Head of caudate nucleus (tissue), 42 donors: Measurements from ENCODE around the gene INTS15.
A peak's percentile ranks its signal among the peaks of the same experiment; 100 is the strongest.

ENCODE experiments used
- DNase-seq, 42 donors: peaks; one replicate each; pipeline versions ENCODE4 v3.0.0 to v3.0.0-alpha.2; 2020 to 2021; ENCODE audit warnings: mixed read lengths in 7 of 42
- intact Hi-C: fragments of 100-400 bp; cut with DNase I; formaldehyde crosslinking; loops from one replicate; pipeline ENCODE4 v1.15.0; 2022

INTS15 gene

DNA sequence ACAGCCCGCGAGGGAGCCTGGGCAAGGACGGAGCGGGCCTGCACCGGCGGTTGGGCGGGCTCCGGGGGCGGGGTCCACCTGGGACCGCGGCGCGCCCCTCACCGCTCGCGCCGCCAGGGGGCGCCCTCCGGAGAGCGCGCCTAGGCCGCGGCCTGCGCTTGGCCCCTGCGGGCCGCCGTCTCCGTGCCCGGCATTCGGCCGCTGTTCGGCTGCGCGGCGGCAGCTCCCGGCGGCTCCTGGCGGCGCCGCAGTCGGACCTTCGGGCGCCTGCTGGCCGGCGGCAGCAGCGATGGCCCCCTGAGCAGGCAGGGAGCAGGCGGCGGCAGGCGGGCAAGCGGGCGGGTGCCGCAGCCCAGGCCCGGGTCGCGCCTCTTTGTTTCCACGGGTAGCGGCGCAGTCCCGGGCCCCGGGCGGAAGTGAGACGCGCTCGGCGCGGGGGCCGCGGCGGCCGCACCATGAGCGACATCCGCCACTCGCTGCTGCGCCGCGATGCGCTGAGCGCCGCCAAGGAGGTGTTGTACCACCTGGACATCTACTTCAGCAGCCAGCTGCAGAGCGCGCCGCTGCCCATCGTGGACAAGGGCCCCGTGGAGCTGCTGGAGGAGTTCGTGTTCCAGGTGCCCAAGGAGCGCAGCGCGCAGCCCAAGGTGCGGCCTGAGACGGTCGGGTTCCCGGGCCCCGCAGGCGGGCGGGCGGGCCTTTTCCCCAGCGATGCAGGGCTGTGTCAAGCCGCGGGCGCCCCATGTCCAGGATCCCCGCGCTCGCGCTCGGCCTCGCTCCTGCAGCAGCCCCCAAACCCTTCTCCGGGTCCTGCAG lies at the start of gene INTS15:
INTS15 (plus strand) TSS at position 193 of the 816 bp plus-strand sequence; CDS start at position 456, 263 bp downstream.
- intact Hi-C loops = loop anchor here (5.0 kb wide), 1 partner anchor 47 kb away; the partner anchor contains the start of gene ZNF316

GRCh38 chr7:6542368-6542767 lies 47.5 kb upstream of the INTS15 start:
- DNase-seq = no peak
- intact Hi-C loops = no loop called here

More for the DNA sequence above, at the start of gene INTS15:
- DNase-seq = peak; percentile 18 to 88 (median 73)

GRCh38 chr7:6545398-6546126 lies 44.3 kb upstream of the INTS15 start:
- DNase-seq = peak in 41 of 42 donors; percentile 22 to 86 (median 61)
- intact Hi-C loops = no loop called here

DNA sequence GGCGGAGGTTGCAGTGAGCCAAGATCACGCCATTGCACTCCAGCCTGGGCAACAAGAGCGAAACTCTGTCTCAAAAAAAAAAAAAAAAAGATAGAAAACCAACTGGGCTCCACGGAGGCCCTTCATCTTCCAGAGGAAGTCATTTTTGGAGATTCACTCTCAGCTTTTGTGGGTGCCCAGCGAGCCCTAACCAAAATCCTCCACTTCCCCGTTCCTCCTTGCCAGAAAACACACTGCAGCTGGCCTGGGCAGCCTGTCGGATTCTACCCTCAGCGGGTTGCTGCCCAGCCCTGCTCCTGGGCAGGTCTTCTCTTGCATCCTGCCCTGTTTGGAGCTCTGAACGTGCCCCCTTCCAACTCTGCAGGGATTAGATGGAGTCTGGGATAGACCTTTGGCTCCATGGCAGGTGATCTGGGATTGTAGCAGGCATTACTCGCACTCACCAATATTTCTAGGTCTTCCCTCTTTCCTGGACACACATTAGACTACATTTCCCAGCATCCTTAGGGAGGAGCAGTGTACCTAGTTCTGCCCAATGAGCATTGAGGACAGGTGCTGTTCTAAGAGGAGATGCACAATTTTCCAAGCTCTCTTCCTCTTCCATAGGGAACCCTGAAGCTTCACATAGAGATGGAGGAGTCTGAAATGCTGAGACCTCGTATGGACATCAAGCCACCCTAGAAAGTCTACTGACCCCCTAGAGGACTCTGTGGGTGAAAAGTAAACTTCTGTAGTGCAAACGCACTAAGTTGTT lies 43.1 kb upstream of the INTS15 start:
- peak in 3 of 42 donors; percentile 23 to 44 (median 29) for DNase-seq
- intact Hi-C loops = no loop called here

GRCh38 chr7:6547400-6547799 lies 42.4 kb upstream of the INTS15 start:
- DNase-seq = no peak
- intact Hi-C loops = no loop called here

DNA sequence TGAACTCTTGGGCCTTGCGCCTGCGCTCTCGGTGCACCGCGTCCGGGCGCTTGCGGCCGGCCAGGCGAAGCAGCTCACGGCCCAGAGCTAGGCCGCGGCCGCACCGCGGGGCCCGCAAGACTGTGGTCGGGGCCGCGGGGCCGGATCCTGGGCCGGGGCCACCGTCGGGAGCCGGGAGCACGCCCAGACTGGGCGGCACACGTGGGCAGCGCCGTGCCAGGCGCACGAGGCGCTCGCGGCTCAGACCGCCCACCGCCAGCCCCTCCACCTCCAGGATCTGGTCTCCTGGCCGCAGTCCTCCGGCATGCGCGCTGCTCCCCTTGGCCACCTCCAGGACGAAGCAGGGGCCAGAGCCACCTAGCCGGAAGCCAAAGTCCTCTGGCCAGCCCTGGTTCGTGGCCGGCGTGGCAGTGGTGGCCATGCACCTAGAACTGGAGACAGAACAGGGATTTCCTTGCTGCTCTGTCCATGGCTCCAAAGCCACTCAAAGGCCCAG lies 38.8 kb upstream of the INTS15 start, which contains the start of gene GRID2IP:
GRID2IP (minus strand) TSS at position 446 of the 496 bp plus-strand sequence; CDS start at position 421, 25 bp downstream.
- intact Hi-C loops = no loop called here
- no peak for DNase-seq

GRCh38 chr7:6553448-6554044 lies 36.3 kb upstream of the INTS15 start:
- intact Hi-C loops = no loop called here
- no peak for DNase-seq

- no peak for DNase-seq
- intact Hi-C loops = no loop called here
Measured at GRCh38 chr7:6554848-6555247, 35.0 kb upstream of the INTS15 start.

- intact Hi-C loops = no loop called here
- DNase-seq = peak in 1 of 42 donors; percentile 42
Measured at GRCh38 chr7:6556196-6556595, 33.6 kb upstream of the INTS15 start.

GRCh38 chr7:6558837-6559236 lies 31.0 kb upstream of the INTS15 start:
- intact Hi-C loops = no loop called here
- peak in 37 of 42 donors; percentile 20 to 78 (median 56) for DNase-seq

DNA sequence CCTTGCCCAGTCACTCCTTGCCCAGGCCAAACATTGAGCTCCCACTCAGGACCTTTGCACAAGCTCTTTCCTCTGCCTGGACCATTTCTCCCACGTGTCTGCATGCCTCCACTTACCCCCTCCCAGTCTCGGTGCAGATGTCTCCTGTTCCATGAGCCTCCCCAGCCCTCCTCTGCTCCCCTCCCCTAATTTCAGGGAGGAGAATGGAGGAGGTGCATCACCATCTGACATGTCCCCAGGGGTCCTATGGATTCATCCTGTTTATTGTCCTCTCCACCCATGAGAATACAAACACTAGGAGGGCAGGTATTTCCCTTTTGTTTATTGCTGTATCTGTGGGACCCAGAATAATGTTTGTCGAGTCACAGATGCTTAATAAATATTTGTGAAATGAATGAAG lies 29.9 kb upstream of the INTS15 start:
- DNase-seq = no peak
- intact Hi-C loops = no loop called here

GRCh38 chr7:6562106-6562505 lies 27.7 kb upstream of the INTS15 start:
- no peak for DNase-seq
- intact Hi-C loops = no loop called here

- intact Hi-C loops = no loop called here
- peak in 16 of 42 donors; percentile 15 to 73 (median 30) for DNase-seq
Measured at GRCh38 chr7:6563936-6564770, 25.7 kb upstream of the INTS15 start.

- intact Hi-C loops = no loop called here
Measured at GRCh38 chr7:6565655-6566054, 24.2 kb upstream of the INTS15 start.

GRCh38 chr7:6567886-6568285 lies 21.9 kb upstream of the INTS15 start:
- DNase-seq = no peak
- intact Hi-C loops = no loop called here

More at GRCh38 chr7:6565655-6566054, 24.2 kb upstream of the INTS15 start:
- DNase-seq = no peak

- DNase-seq = no peak
- intact Hi-C loops = no loop called here
Measured at GRCh38 chr7:6571160-6571779, 18.6 kb upstream of the INTS15 start.

DNA sequence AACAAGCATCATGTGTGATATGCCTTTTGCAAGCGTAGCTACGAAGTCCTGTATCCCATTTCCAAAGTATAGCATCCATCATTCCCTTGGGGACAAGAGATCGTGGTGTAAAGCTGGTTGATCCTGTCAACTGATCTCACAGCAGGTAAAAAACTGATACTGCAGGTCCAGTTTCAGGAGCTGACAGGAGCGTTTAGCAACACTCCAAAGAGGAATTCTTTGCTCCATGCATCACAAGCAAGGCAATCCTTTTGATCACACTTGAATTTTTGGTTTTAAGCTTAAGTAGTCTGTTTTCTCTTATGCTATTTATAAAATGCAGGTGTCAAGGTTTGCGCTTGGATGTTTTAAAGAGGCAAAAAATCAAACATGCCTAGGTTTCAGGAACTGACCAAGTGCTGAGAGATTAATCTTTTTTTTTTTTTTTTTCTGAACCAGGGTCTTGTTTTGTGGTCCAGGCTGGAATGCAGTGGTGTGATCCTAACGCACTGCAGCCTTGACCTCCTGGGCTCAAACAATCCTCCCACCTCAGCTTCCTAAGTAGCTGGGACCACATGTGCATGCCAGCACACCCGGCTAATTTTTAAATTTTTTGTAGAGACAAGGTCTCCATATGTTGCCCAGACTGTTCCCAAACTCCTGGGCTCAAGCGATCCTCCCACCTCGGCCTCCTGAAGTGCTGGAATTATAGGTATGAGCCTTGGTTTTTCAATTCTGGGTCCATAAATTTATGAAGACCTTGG lies 14.4 kb upstream of the INTS15 start:
- DNase-seq = no peak
- intact Hi-C loops = no loop called here
